B cell (primary cell): ENCODE results near the gene PCBP3. TPM values are rescaled to one million over a fixed set of nuclear protein-coding genes. Genes with fewer than 3 reads are reported as not detected.

ENCODE experiments used
- ATAC-seq: fragments of 200-7000 bp; cut with Tn5 transposase; one replicate; pipeline ENCODE4 v1.10.0; 2021; ENCODE audit warnings: low read depth, mild to moderate bottlenecking, moderate number of reproducible peaks, moderate library complexity
- CTCF ChIA-PET: fragments of 350-600 bp; sonication (Branson Sonifier 250); formaldehyde crosslinking; loops from one replicate; lab custom pipeline; 2021; ENCODE audit warnings: antibody characterized with exemption, inconsistent platforms; lab: Charles Lee
- POLR2A ChIA-PET: fragments of 350-600 bp; sonication (Branson Sonifier 250); formaldehyde crosslinking; loops from one replicate; lab custom pipeline; 2021; ENCODE audit warnings: antibody characterized with exemption; lab: Charles Lee
- DNase-seq: peaks from one replicate; pipeline ENCODE4 v3.0.0; 2013
- H2AFZ ChIP-seq: 2 replicates; pipeline ENCODE4 v1.6.1; 2012; ENCODE audit warnings: mild to moderate bottlenecking, low read depth, low read length; ENCODE audit not compliant: insufficient read depth, poor library complexity, severe bottlenecking
- H3K27ac ChIP-seq, 2 donors: 1 replicate in 1 of 2; 2 replicates in 1 of 2; pipeline ENCODE4 v1.5.1; 2012 to 2013; ENCODE audit warnings: low read length in 2 of 2, mild to moderate bottlenecking in 2 of 2, moderate library complexity in 1 of 2
- H3K27me3 ChIP-seq, 4 experiments: fragments of 200-600 bp in 1 of 4; sonication (generic) in 1 of 4; replicated peaks in 1 of 4; 1 replicate in 2 of 4; 2 replicates in 2 of 4; pipeline versions ENCODE4 v1.6.1 to v1.7.0; 2013 to 2016; ENCODE audit warnings: low read length in 3 of 4, mild to moderate bottlenecking in 2 of 4, mixed read lengths in 1 of 4, moderate library complexity in 1 of 4; ENCODE audit not compliant: insufficient read depth in 4 of 4, control insufficient read depth in 3 of 4; ENCODE audit errors: control extremely low read depth in 1 of 4
- H3K36me3 ChIP-seq, 2 experiments: replicated peaks in 1 of 2; 1 replicate in 1 of 2; 2 replicates in 1 of 2; pipeline versions ENCODE4 v1.6.1 to v1.7.1; 2013; ENCODE audit warnings: low read length in 1 of 2; ENCODE audit not compliant: insufficient read depth in 2 of 2, control insufficient read depth in 1 of 2; ENCODE audit errors: control extremely low read depth in 1 of 2, extremely low read depth in 1 of 2
- H3K4me1 ChIP-seq, 2 donors: fragments of 200-600 bp in 1 of 2; sonication (generic) in 1 of 2; 1 replicate in 1 of 2; 2 replicates in 1 of 2; pipeline versions ENCODE4 v1.5.1 to v1.6.1; 2013 to 2017; ENCODE audit warnings: low read length in 2 of 2; ENCODE audit not compliant: control insufficient read depth in 2 of 2, insufficient read depth in 2 of 2
- H3K4me2 ChIP-seq: replicated peaks from 2 replicates; pipeline ENCODE3; 2012; ENCODE audit warnings: mild to moderate bottlenecking, low read depth, low read length; ENCODE audit not compliant: poor library complexity, severe bottlenecking
- H3K4me3 ChIP-seq, 5 experiments: fragments of 200-600 bp in 1 of 5; sonication (generic) in 1 of 5; 1 replicate in 3 of 5; 2 replicates in 2 of 5; pipeline versions ENCODE4 v1.5.1 to v1.7.0; 2011 to 2016; ENCODE audit warnings: low read length in 4 of 5, mild to moderate bottlenecking in 4 of 5, low read depth in 2 of 5, control low read depth in 1 of 5, moderate library complexity in 1 of 5; ENCODE audit not compliant: insufficient read depth in 1 of 5; ENCODE audit errors: control extremely low read depth in 1 of 5, extremely low read depth in 1 of 5
- H3K79me2 ChIP-seq: fragments of 200-600 bp; sonication (generic); one replicate; pipeline ENCODE4 v1.6.0; 2016; ENCODE audit warnings: low read length; ENCODE audit not compliant: control insufficient read depth, insufficient read depth
- H3K9ac ChIP-seq: fragments of 200-600 bp; sonication (generic); 2 replicates; pipeline ENCODE4 v1.6.1; 2017; ENCODE audit warnings: mild to moderate bottlenecking, low read length, moderate library complexity
- H3K9me3 ChIP-seq, 3 donors: one replicate each; pipeline versions ENCODE4 v1.6.1 to v1.7.1; 2013; ENCODE audit warnings: low read length in 2 of 3; ENCODE audit not compliant: control insufficient read depth in 2 of 3, insufficient read depth in 1 of 3; ENCODE audit errors: control extremely low read depth in 1 of 3
- H4K20me1 ChIP-seq: 2 replicates; pipeline ENCODE4 v1.6.0; 2012; ENCODE audit warnings: mild to moderate bottlenecking, low read length; ENCODE audit not compliant: insufficient read depth, control insufficient read depth, poor library complexity, severe bottlenecking
- H3K27ac Mint-ChIP-seq: one replicate; pipeline ENCODE4 v1.8.0; 2021; ENCODE audit warnings: mixed read lengths
- H3K27me3 Mint-ChIP-seq: one replicate; pipeline ENCODE4 v1.8.0; 2021; ENCODE audit warnings: mixed read lengths
- H3K4me1 Mint-ChIP-seq: one replicate; pipeline ENCODE4 v1.8.0; 2021; ENCODE audit warnings: mixed read lengths
- H3K4me3 Mint-ChIP-seq: one replicate; pipeline ENCODE4 v1.8.0; 2021; ENCODE audit warnings: mixed read lengths
- H3K9me3 Mint-ChIP-seq: one replicate; pipeline ENCODE4 v1.8.0; 2022; ENCODE audit warnings: mixed read lengths; ENCODE audit not compliant: insufficient read depth
- CTCF ChIP-seq: fragments of 200-600 bp; IDR thresholded peaks from one replicate; pipeline ENCODE4 v1.8.0; 2022; ENCODE audit warnings: antibody characterized with exemption, mild to moderate bottlenecking
- EZH2 ChIP-seq: IDR thresholded peaks from 2 replicates; pipeline ENCODE4 v1.6.1; 2012; ENCODE audit warnings: borderline replicate concordance, low read depth, mild to moderate bottlenecking, moderate library complexity, low read length; ENCODE audit not compliant: insufficient read depth, poor library complexity, severe bottlenecking
- WGBS: methylation state at CpG from one replicate; pipeline ENCODE4 v1.1.5; 2013; ENCODE audit warnings: missing lambda C conversion rate; ENCODE audit not compliant: insufficient coverage; 5-methylcytosine and 5-hydroxymethylcytosine counted together
- intact Hi-C: fragments of 100-400 bp; cut with micrococcal nuclease; formaldehyde crosslinking; loops from one replicate; pipeline ENCODE4 v1.10.0; 2022
- polyA plus RNA-seq: library from polyadenylated mRNA; depleted of rRNA; stranded (reverse); fragments of >200 nt; gene quantifications from 2 replicates; pipeline ENCODE4 v1.2.3, GENCODE V29; 2012
- total RNA-seq, 2 donors: library from RNA; stranded (reverse); fragments of 120-200 nt in 1 of 2; gene quantifications; 1 replicate in 1 of 2; 2 replicates in 1 of 2; pipeline versions ENCODE4 v1.2.3 to v1.2.4, GENCODE V29; 2013 to 2022

PCBP3 gene
- total and polyA plus RNA-seq, 2 donors (not counting 1 experiment from before 2014, with no cell fraction given), result 0.45 to 2.7 TPM

DNA sequence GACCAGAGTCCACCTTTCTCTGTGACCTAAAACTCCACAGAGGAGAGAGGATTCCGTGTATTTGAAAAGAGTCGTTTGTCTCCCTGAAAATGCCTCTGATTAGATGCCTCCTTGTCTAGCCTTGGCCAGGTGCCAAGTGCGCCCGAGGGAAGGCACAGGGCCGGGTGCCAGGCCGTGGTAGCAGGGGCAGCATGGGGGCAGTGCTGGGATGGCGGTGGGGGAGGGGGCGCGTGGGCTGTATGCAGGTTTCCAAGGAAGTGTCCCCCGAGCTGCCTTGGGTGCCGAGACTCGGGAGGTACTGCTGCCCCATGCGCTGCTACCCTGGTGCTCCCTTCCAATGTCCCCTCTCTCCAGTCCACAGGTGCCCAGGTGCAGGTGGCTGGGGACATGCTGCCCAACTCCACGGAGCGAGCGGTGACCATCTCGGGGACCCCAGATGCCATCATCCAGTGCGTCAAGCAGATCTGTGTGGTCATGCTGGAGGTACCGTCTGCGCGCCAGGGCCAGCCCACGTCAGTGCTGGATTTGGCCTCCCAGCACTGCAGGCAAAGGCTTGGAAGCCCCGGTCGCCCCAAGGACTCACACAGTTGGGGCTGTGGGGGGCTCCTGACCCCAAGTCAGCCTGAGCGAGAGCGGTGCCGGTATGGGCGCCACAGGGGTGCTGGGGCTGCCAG is 267.2 kb downstream of the PCBP3 start:
- Histone ChIP-seq H3K79me2 (no peaks in the 10 kb centered on the region), H3K36me3 (no peaks in the 10 kb centered on the region), H3K27me3 (no peaks in the 10 kb centered on the region), H3K4me3 (no peak overlapping the region), H3K4me2 (no peak overlapping the region), H3K9ac (no peak overlapping the region), H3K9me3 (no peaks in the 10 kb centered on the region), H2AFZ (no peak overlapping the region), H3K4me1 (no peaks in the 10 kb centered on the region), H4K20me1 (no peaks in the 10 kb centered on the region), H3K27ac (no peak overlapping the region)
- no peak overlapping the region for H3K4me3 Mint-ChIP-seq
- intact Hi-C loops, result no loop called here
- POLR2A ChIA-PET, result no interaction called here
- no peak for DNase-seq
- no peaks in the 10 kb centered on the region for H3K4me1 Mint-ChIP-seq
- WGBS, result 94% methylated on average over 25 of the region's 28 CpGs
- no peak overlapping the region for H3K27ac Mint-ChIP-seq
- no peak for ATAC-seq
- TF ChIP-seq EZH2, result no peak
- no peak for TF ChIP-seq CTCF
- H3K27me3 Mint-ChIP-seq, result no peaks in the 10 kb centered on the region
- CTCF ChIA-PET, result no interaction called here
- no peaks in the 10 kb centered on the region for H3K9me3 Mint-ChIP-seq

GRCh38 chr21:45911806-45912325 is 268.3 kb downstream of the PCBP3 start:
- H3K27ac ChIP-seq, result no peak overlapping the region
- H3K9me3 Mint-ChIP-seq, result no peaks in the 10 kb centered on the region
- TF ChIP-seq CTCF, result no peak
- TF ChIP-seq EZH2, result no peak
- ChIA-PET CTCF (no interaction called here), POLR2A (no interaction called here)
- no peak overlapping the region for H2AFZ ChIP-seq
- no peaks in the 10 kb centered on the region for H3K4me1 ChIP-seq
- H3K9ac ChIP-seq, result no peak overlapping the region
- H4K20me1 ChIP-seq, result no peaks in the 10 kb centered on the region
- DNase-seq (no peak), ATAC-seq (no peak)
- H3K4me1 Mint-ChIP-seq, result no peaks in the 10 kb centered on the region
- no peaks in the 10 kb centered on the region for H3K79me2 ChIP-seq
- no peak overlapping the region for H3K4me2 ChIP-seq
- H3K27me3 ChIP-seq, result no peaks in the 10 kb centered on the region
- H3K36me3 ChIP-seq, result no peaks in the 10 kb centered on the region
- H3K4me3 ChIP-seq, result no peak overlapping the region
- H3K27me3 Mint-ChIP-seq, result no peaks in the 10 kb centered on the region
- intact Hi-C loops, result no loop called here
- H3K27ac Mint-ChIP-seq, result no peak overlapping the region
- no peaks in the 10 kb centered on the region for H3K9me3 ChIP-seq
- no peak overlapping the region for H3K4me3 Mint-ChIP-seq
- WGBS, result 93% methylated on average over 14 of the region's 15 CpGs
